Pancreas (tissue), 10 donors: ENCODE measurements around the gene TSC22D4. TPM values are rescaled to one million over a fixed set of nuclear protein-coding genes. Genes with fewer than 3 reads are reported as not detected.
"Not testable (repeated sequence)": the region's sequence is repeated elsewhere in the genome, so short reads cannot be mapped to it uniquely, and the experiment has no call there.

Source experiments
- ATAC-seq, 4 donors: fragments of 200-7000 bp; cut with Tn5 transposase; one replicate each; pipeline versions ENCODE4 v1.8.0 to v1.9.1; 2020; ENCODE audit warnings: mild to moderate bottlenecking in 4 of 4, moderate library complexity in 4 of 4
- DNase-seq, 6 donors: peaks; one replicate each; pipeline ENCODE4 v3.0.0-alpha.2; 2020
- FAIRE-seq: peaks from 2 replicates; lab custom pipeline; 2012; peaks lifted over from hg19 to GRCh38; lab: Jason Lieb, UNC
- H3K27ac ChIP-seq, 4 donors: fragments of 200-600 bp; sonication (generic); 1 replicate in 3 of 4; 2 replicates in 1 of 4; pipeline versions ENCODE4 v1.5.0 to v1.8.0; 2020
- H3K27me3 ChIP-seq, 4 donors: fragments of 200-600 bp; one replicate each; pipeline ENCODE4 v1.8.0; 2021
- H3K36me3 ChIP-seq, 3 donors: fragments of 200-600 bp; sonication (generic) in 1 of 3; one replicate each; pipeline versions ENCODE4 v1.5.0 to v1.8.0; 2020 to 2021
- H3K4me1 ChIP-seq, 3 donors: fragments of 200-600 bp; one replicate each; pipeline ENCODE4 v1.8.0; 2021
- H3K4me3 ChIP-seq, 4 donors: fragments of 200-600 bp; sonication (generic) in 2 of 4; one replicate each; pipeline versions ENCODE4 v1.5.0 to v1.8.0; 2020 to 2021
- H3K9me3 ChIP-seq, 4 donors: fragments of 200-600 bp; one replicate each; pipeline ENCODE4 v1.8.0; 2021
- CTCF ChIP-seq, 4 donors: fragments of 200-600 bp; sonication (generic) in 3 of 4; IDR thresholded peaks; one replicate each; pipeline versions ENCODE4 v1.5.0 to v1.8.0; 2021; ENCODE audit warnings: antibody characterized with exemption in 4 of 4
- WGBS, 2 donors: extraction: QIAGEN DNeasy Blood & Tissue Kit; methylation state at CpG; one replicate each; pipeline ENCODE4 v1.1.7; 2013; 5-methylcytosine and 5-hydroxymethylcytosine counted together
- intact Hi-C, 3 donors: fragments of 100-400 bp; cut with DNase I; formaldehyde crosslinking; loops; one replicate each; pipeline versions ENCODE4 v1.11.1 to v1.14.2; 2022
- polyA plus RNA-seq, 2 donors: library from polyadenylated mRNA; stranded (reverse); fragments of 200-250 nt; gene quantifications; one replicate each; pipeline ENCODE4 v1.2.3, GENCODE V29; 2013
- total RNA-seq, 6 donors: library from RNA; stranded (reverse); fragmentation: NEBNext Ultra II Directional in 4 of 6; extraction: Animal tissue kit (Norgen Biotek cat#: 25700) in 4 of 6; gene quantifications; one replicate each; pipeline versions ENCODE4 v1.2.1 to v1.2.4, GENCODE V29; 2021 to 2023
- donor health status: healthy with polysubstance abuse.
- donor health status: DM: no; HTN: no; CAD: no; lungs with moderate emphysema.
- donor health status: DM: no; HTN: no; CAD: no.
- donor health status: control.
- donor health status: control.
- donor health status: Bipolar disorder and iron deficiency.
- donor health status: DM: yes; HTN: yes; CAD: no.
- donor health status: DM: no; HTN: no; CAD: no.
- donor health status: DM: no; HTN: no; CAD: no.
- donor health status: DM: yes; HTN: yes; CAD: no.

Gene TSC22D4
- total RNA-seq (10 to 100 TPM; 17.4 to 36.8 (median 19.8) TPM), polyA plus RNA-seq (10 to 100 TPM; 37.1 to 44.6 TPM)

DNA sequence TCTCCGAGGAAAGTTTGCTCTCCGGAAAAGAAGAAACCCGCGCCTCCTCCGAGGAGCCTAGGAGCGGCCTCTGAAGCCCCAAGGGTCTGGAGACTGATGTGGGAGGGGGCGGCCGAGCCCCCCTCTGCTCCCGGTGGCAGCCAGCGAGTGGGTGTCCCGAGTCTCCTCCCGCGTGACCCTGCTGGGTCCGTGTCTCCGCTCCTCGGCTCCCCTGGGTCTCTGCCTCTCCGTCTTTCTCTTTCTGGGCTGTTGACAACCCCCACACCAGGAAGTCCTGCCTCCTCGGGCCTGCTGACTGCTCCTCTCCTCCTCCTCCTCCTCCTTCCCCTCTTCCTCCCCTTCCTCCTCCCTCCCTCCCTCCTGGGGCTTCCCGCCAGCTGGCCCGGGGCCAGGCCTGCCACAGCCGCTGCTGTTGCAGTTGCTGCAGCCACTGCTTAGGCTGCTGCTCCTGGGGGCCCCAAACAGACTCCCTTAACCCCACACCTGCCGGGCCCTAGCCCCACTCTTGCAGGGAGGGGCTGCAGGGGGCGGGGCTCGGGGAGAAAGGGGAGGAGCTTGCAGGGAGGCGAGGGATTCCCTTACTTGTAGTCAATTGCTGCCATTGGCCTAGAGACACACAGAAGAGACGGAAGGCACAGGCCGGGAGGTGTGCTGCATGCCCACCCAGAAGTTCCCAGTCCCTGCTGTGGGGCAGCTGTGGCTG, at the start of gene TSC22D4:
TSS of gene TSC22D4 (minus strand) at position 257 of the 703 bp plus-strand sequence. CDS start 1,176 bp downstream, outside the sequence.
- TF ChIP-seq CTCF (IDR thresholded peaks at IDR 0.05) = no peak
- H3K27ac ChIP-seq = peak within 1 kb of the TSS; percentile 57 to 95 (median 83)
- FAIRE-seq (no peak), DNase-seq (peak; percentile 93 to 99 (median 98)), ATAC-seq (peak; percentile 87 to 94 (median 90))
- WGBS, 2 donors = 1% methylated on average over 22 to 27 of the region's 27 CpGs
- peaks cover 0 to 4% (median 0%) of the 10 kb centered on the region in 3 donors for H3K36me3 ChIP-seq
- peak within 1 kb of the TSS; percentile 82 to 98 (median 93) for H3K4me3 ChIP-seq
- intact Hi-C loops = no loop called here
- peaks cover 0 to 21% (median 13%) of the 10 kb centered on the region in 3 donors for H3K4me1 ChIP-seq
- no peaks in the 10 kb centered on the region for H3K9me3 ChIP-seq
- no peaks in the 10 kb centered on the region for H3K27me3 ChIP-seq

GRCh38 chr7:100528108-100528866, 49.3 kb upstream of the TSC22D4 start:
- ATAC-seq, H3K9me3 ChIP-seq, H3K27me3 ChIP-seq, H3K4me1 ChIP-seq, FAIRE-seq, H3K36me3 ChIP-seq, H3K27ac ChIP-seq, intact Hi-C loops, DNase-seq, H3K4me3 ChIP-seq: not testable (repeated sequence)
- WGBS, 2 donors = 54 to 62% methylated on average over 12 of the region's 12 CpGs

GRCh38 chr7:100523192-100523591, 44.2 kb upstream of the TSC22D4 start:
- H3K9me3 ChIP-seq, H3K27ac ChIP-seq, intact Hi-C loops, H3K4me3 ChIP-seq, H3K36me3 ChIP-seq, H3K4me1 ChIP-seq, H3K27me3 ChIP-seq, FAIRE-seq, ATAC-seq: not testable (repeated sequence)
- 84 to 90% methylated on average over 2 to 31 of the region's 34 CpGs for WGBS, 2 donors
- peak in 1 of 6 donors; percentile 56 for DNase-seq

- H3K4me3 ChIP-seq, H3K36me3 ChIP-seq, intact Hi-C loops, H3K9me3 ChIP-seq, ATAC-seq, DNase-seq, H3K27ac ChIP-seq, H3K27me3 ChIP-seq, FAIRE-seq, H3K4me1 ChIP-seq: not testable (repeated sequence)
- 55 to 61% methylated on average over 2 of the region's 3 CpGs for WGBS, 2 donors
Measured at GRCh38 chr7:100521909-100522593, 43.0 kb upstream of the TSC22D4 start.

DNA sequence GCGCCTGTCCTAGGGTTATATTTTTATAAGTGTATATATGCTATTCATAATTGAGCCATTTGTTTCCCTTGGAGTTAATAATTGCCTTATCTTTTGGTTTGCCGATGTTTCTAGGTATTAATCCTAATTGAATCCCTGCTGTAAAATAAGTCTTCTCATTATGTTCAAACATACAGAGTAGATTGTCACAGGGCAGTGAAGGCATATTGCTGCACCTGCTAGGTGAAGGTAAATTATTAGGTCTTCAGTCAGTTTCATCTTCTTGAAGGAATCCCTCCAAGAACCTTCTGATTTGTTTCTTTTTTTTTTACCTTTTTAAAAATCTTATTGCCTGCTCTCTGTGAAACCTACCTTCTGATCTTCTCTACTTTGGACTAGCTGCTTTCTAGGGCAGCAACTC, 42.1 kb upstream of the TSC22D4 start:
- Histone ChIP-seq H3K27me3 (no peaks in the 10 kb centered on the region), H3K4me3 (no peak overlapping the region), H3K4me1 (no peaks in the 10 kb centered on the region), H3K9me3 (no peaks in the 10 kb centered on the region), H3K27ac (no peak overlapping the region), H3K36me3 (no peaks in the 10 kb centered on the region)
- intact Hi-C loops = no loop called here
- TF ChIP-seq CTCF (IDR thresholded peaks at IDR 0.05) = no peak
- no peak for DNase-seq
- ATAC-seq = no peak
- no peak for FAIRE-seq
- WGBS, 2 donors = 72 to 75% methylated on average over 2 of the region's 2 CpGs

- Histone ChIP-seq H3K27me3 (no peaks in the 10 kb centered on the region), H3K4me1 (no peaks in the 10 kb centered on the region), H3K36me3 (no peaks in the 10 kb centered on the region), H3K27ac (no peak overlapping the region), H3K9me3 (no peaks in the 10 kb centered on the region), H3K4me3 (no peak overlapping the region)
- no peak for TF ChIP-seq CTCF (IDR thresholded peaks at IDR 0.05)
- DNase-seq (no peak), FAIRE-seq (no peak), ATAC-seq (no peak)
- intact Hi-C loops = no loop called here
- 32 to 33% methylated on average over 1 of the region's 1 CpG for WGBS, 2 donors
Measured at GRCh38 chr7:100520138-100520537, 41.1 kb upstream of the TSC22D4 start.
